ENCODE data around the gene C1D. TPM values are rescaled to one million over a fixed set of nuclear protein-coding genes. Genes with fewer than 3 reads are reported as not detected.
A peak's percentile ranks its signal among the peaks of the same experiment; 100 is the strongest.

The C1D gene
- total RNA-seq, 8 experiments from 2014 or later: 19.7 to 34.9 (median 24.7) TPM

GRCh38 chr2:68046642-68047240 lies 16.1 kb downstream of the C1D start:
- in situ Hi-C loops (cut with MboI; ENCODE audit: low pct_unique_long_range_greater_than_20kb in 2 of 9, low sequenced_read_pairs in 9 of 9, unreplicated experiment in 9 of 9): loop anchor here in 2 of 9 experiments (25.0 kb wide), 2 partner anchors 1459 to 1609 kb away; partner anchors contain the start of gene MEIS1 (in 1 of the 2)
- no peak overlapping the region for H3K27ac ChIP-seq
- no peak overlapping the region for H3K4me3 ChIP-seq
- 34 to 100% (median 78%) methylated on average over 1 to 4 of the region's 4 CpGs for WGBS, 10 experiments
- no peak for ATAC-seq (replicated peaks in 6 of 8)
- H3K4me1 ChIP-seq (replicated peaks in 1 of 2): no peaks in the 10 kb centered on the region

GRCh38 chr2:68046224-68046623 lies 16.6 kb downstream of the C1D start:
- no peak overlapping the region for H3K27ac ChIP-seq
- ATAC-seq (replicated peaks in 6 of 8): no peak
- H3K4me3 ChIP-seq: no peak overlapping the region
- no peaks in the 10 kb centered on the region for H3K4me1 ChIP-seq (replicated peaks in 1 of 2)
- in situ Hi-C loops (cut with MboI; ENCODE audit: low pct_unique_long_range_greater_than_20kb in 2 of 9, low sequenced_read_pairs in 9 of 9, unreplicated experiment in 9 of 9): loop anchor here in 2 of 9 experiments (25.0 kb wide), 2 partner anchors 1459 to 1609 kb away; partner anchors contain the start of gene MEIS1 (in 1 of the 2)

- Histone ChIP-seq H3K4me1 (replicated peaks in 1 of 2) (no peaks in the 10 kb centered on the region), H3K4me3 (no peak overlapping the region), H3K27ac (no peak overlapping the region)
- in situ Hi-C loops (cut with MboI; ENCODE audit: low pct_unique_long_range_greater_than_20kb in 2 of 9, low sequenced_read_pairs in 9 of 9, unreplicated experiment in 9 of 9): loop anchor here in 2 of 9 experiments (25.0 kb wide), 2 partner anchors 1458 to 1608 kb away; partner anchors contain the start of gene MEIS1 (in 1 of the 2)
- 50 to 100% (median 84%) methylated on average over 1 of the region's 1 CpG for WGBS, 10 experiments
- peak in 4 of 8 experiments; percentile 19 to 36 (median 30) for ATAC-seq (replicated peaks in 6 of 8)
Observed at GRCh38 chr2:68045342-68045741, 17.5 kb downstream of the C1D start.

GRCh38 chr2:68044099-68044498 lies 18.7 kb downstream of the C1D start:
- no peak overlapping the region for H3K27ac ChIP-seq
- no peaks in the 10 kb centered on the region for H3K4me1 ChIP-seq (replicated peaks in 1 of 2)
- 42 to 100% (median 92%) methylated on average over 1 to 6 of the region's 6 CpGs; no CpG with 5 or more reads in 1 of the 10 experiments for WGBS, 10 experiments
- in situ Hi-C loops (cut with MboI; ENCODE audit: low pct_unique_long_range_greater_than_20kb in 2 of 9, low sequenced_read_pairs in 9 of 9, unreplicated experiment in 9 of 9): loop anchor here in 2 of 9 experiments (25.0 kb wide), 2 partner anchors 1457 to 1607 kb away; partner anchors contain the start of gene MEIS1 (in 1 of the 2)
- no peak overlapping the region for H3K4me3 ChIP-seq
- ATAC-seq (replicated peaks in 6 of 8): peak in 3 of 8 experiments; percentile 8 to 67 (median 57)

- no peak overlapping the region for H3K4me3 ChIP-seq
- in situ Hi-C loops (cut with MboI; ENCODE audit: low pct_unique_long_range_greater_than_20kb in 2 of 9, low sequenced_read_pairs in 9 of 9, unreplicated experiment in 9 of 9): loop anchor here in 2 of 9 experiments (25.0 kb wide), 2 partner anchors 1456 to 1606 kb away; partner anchors contain the start of gene MEIS1 (in 1 of the 2)
Observed at GRCh38 chr2:68043695-68044094, 19.1 kb downstream of the C1D start.

GRCh38 chr2:68043032-68043431 lies 19.8 kb downstream of the C1D start:
- H3K4me1 ChIP-seq (replicated peaks in 1 of 2): no peaks in the 10 kb centered on the region
- H3K4me3 ChIP-seq: no peak overlapping the region
- WGBS, 10 experiments: 0 to 100% (median 87%) methylated on average over 1 to 5 of the region's 5 CpGs
- peak in 3 of 8 experiments; percentile 58 to 82 (median 78) for ATAC-seq (replicated peaks in 6 of 8)
- in situ Hi-C loops (cut with MboI; ENCODE audit: low pct_unique_long_range_greater_than_20kb in 2 of 9, low sequenced_read_pairs in 9 of 9, unreplicated experiment in 9 of 9): loop anchor here in 2 of 9 experiments (25.0 kb wide), 2 partner anchors 1456 to 1606 kb away; partner anchors contain the start of gene MEIS1 (in 1 of the 2)
- no peak overlapping the region for H3K27ac ChIP-seq

More at GRCh38 chr2:68043695-68044094, 19.1 kb downstream of the C1D start:
- Histone ChIP-seq H3K27ac (no peak overlapping the region), H3K4me1 (replicated peaks in 1 of 2) (no peaks in the 10 kb centered on the region)
- peak in 3 of 8 experiments; percentile 54 to 75 (median 67) for ATAC-seq (replicated peaks in 6 of 8)
- WGBS, 10 experiments: 37 to 100% (median 85%) methylated on average over 1 to 3 of the region's 3 CpGs

GRCh38 chr2:68041704-68042245 lies 21.0 kb downstream of the C1D start:
- Histone ChIP-seq H3K4me3 (no peak overlapping the region), H3K4me1 (replicated peaks in 1 of 2) (no peaks in the 10 kb centered on the region), H3K27ac (no peak overlapping the region)
- in situ Hi-C loops (cut with MboI; ENCODE audit: low pct_unique_long_range_greater_than_20kb in 2 of 9, low sequenced_read_pairs in 9 of 9, unreplicated experiment in 9 of 9): loop anchor here in 2 of 9 experiments (25.0 kb wide), 2 partner anchors 1454 to 1604 kb away; partner anchors contain the start of gene MEIS1 (in 1 of the 2)
- ATAC-seq (replicated peaks in 6 of 8): no peak

GRCh38 chr2:68040078-68040477 lies 22.7 kb downstream of the C1D start:
- Histone ChIP-seq H3K4me3 (no peak overlapping the region), H3K27ac (no peak overlapping the region), H3K4me1 (replicated peaks in 1 of 2) (no peaks in the 10 kb centered on the region)
- in situ Hi-C loops (cut with MboI; ENCODE audit: low pct_unique_long_range_greater_than_20kb in 2 of 9, low sequenced_read_pairs in 9 of 9, unreplicated experiment in 9 of 9): loop anchor here in 2 of 9 experiments (25.0 kb wide), 2 partner anchors 1453 to 1603 kb away; partner anchors contain the start of gene MEIS1 (in 1 of the 2)
- WGBS, 10 experiments: 43 to 100% (median 84%) methylated on average over 1 to 3 of the region's 3 CpGs
- ATAC-seq (replicated peaks in 6 of 8): peak in 1 of 8 experiments; percentile 44

- in situ Hi-C loops (cut with MboI; ENCODE audit: low pct_unique_long_range_greater_than_20kb in 2 of 9, low sequenced_read_pairs in 9 of 9, unreplicated experiment in 9 of 9): loop anchor here in 2 of 9 experiments (25.0 kb wide), 2 partner anchors 1452 to 1602 kb away; partner anchors contain the start of gene MEIS1 (in 1 of the 2)
- ATAC-seq (replicated peaks in 6 of 8): no peak
- Histone ChIP-seq H3K4me3 (no peak overlapping the region), H3K27ac (no peak overlapping the region), H3K4me1 (replicated peaks in 1 of 2) (no peaks in the 10 kb centered on the region)
- 0 to 36% (median 13%) methylated on average over 1 of the region's 1 CpG; no CpG with 5 or more reads in 3 of the 10 experiments for WGBS, 10 experiments
Observed at GRCh38 chr2:68039317-68039716, 23.5 kb downstream of the C1D start.

- 54 to 90% (median 75%) methylated on average over 2 to 6 of the region's 6 CpGs; no CpG with 5 or more reads in 1 of the 10 experiments for WGBS, 10 experiments
- ATAC-seq (replicated peaks in 6 of 8): no peak
- in situ Hi-C loops (cut with MboI; ENCODE audit: low pct_unique_long_range_greater_than_20kb in 2 of 9, low sequenced_read_pairs in 9 of 9, unreplicated experiment in 9 of 9): loop anchor here in 2 of 9 experiments (25.0 kb wide), 2 partner anchors 1445 to 1595 kb away; partner anchors contain the start of gene MEIS1 (in 1 of the 2)
Observed at GRCh38 chr2:68032702-68033101, 30.1 kb downstream of the C1D start.

GRCh38 chr2:68031542-68032160 lies 31.2 kb downstream of the C1D start:
- H3K4me3 ChIP-seq: no peak overlapping the region
- in situ Hi-C loops (cut with MboI; ENCODE audit: low pct_unique_long_range_greater_than_20kb in 2 of 9, low sequenced_read_pairs in 9 of 9, unreplicated experiment in 9 of 9): loop anchor here in 2 of 9 experiments (25.0 kb wide), 2 partner anchors 1444 to 1594 kb away; partner anchors contain the start of gene MEIS1 (in 1 of the 2)
- peak in 6 of 8 experiments; percentile 38 to 64 (median 49) for ATAC-seq (replicated peaks in 6 of 8)
- 0 to 50% (median 38%) methylated on average over 1 to 2 of the region's 2 CpGs for WGBS, 10 experiments
- H3K4me1 ChIP-seq (replicated peaks in 1 of 2): peaks cover 0 to 6% of the 10 kb centered on the region in 2 donors
- no peak overlapping the region for H3K27ac ChIP-seq

More at GRCh38 chr2:68032702-68033101, 30.1 kb downstream of the C1D start:
- peaks cover 0 to 6% of the 10 kb centered on the region in 2 donors for H3K4me1 ChIP-seq (replicated peaks in 1 of 2)
- H3K27ac ChIP-seq: no peak overlapping the region
- H3K4me3 ChIP-seq: no peak overlapping the region

- Histone ChIP-seq H3K27ac (no peak overlapping the region), H3K4me3 (no peak overlapping the region), H3K4me1 (replicated peaks in 1 of 2) (peaks cover 0 to 6% of the 10 kb centered on the region in 2 donors)
- in situ Hi-C loops (cut with MboI; ENCODE audit: low pct_unique_long_range_greater_than_20kb in 2 of 9, low sequenced_read_pairs in 9 of 9, unreplicated experiment in 9 of 9): loop anchor here in 2 of 9 experiments (25.0 kb wide), 2 partner anchors 1444 to 1594 kb away; partner anchors contain the start of gene MEIS1 (in 1 of the 2)
- no peak for ATAC-seq (replicated peaks in 6 of 8)
Observed at GRCh38 chr2:68031043-68031442, 31.8 kb downstream of the C1D start.

Measured in motor neuron (in vitro differentiated cells).